ENCODE data around the gene CAB39.

The CAB39 gene

GRCh38 chr2:230811508-230811907, 98.9 kb downstream of the CAB39 start:
- in situ Hi-C loops (cut with MboI; ENCODE audit: low sequenced_read_pairs): no loop called here

GRCh38 chr2:230812033-230812432, 99.4 kb downstream of the CAB39 start:
- in situ Hi-C loops (cut with MboI; ENCODE audit: low sequenced_read_pairs): no loop called here

GRCh38 chr2:230814616-230815015, 102.0 kb downstream of the CAB39 start:
- in situ Hi-C loops (cut with MboI; ENCODE audit: low sequenced_read_pairs): no loop called here

- in situ Hi-C loops (cut with MboI; ENCODE audit: low sequenced_read_pairs): no loop called here
These were observed 102.4 kb downstream of the CAB39 start for GRCh38 chr2:230815088-230815487.

- in situ Hi-C loops (cut with MboI; ENCODE audit: low sequenced_read_pairs): no loop called here
These were observed 104.1 kb downstream of the CAB39 start for GRCh38 chr2:230816735-230817134.

DNA sequence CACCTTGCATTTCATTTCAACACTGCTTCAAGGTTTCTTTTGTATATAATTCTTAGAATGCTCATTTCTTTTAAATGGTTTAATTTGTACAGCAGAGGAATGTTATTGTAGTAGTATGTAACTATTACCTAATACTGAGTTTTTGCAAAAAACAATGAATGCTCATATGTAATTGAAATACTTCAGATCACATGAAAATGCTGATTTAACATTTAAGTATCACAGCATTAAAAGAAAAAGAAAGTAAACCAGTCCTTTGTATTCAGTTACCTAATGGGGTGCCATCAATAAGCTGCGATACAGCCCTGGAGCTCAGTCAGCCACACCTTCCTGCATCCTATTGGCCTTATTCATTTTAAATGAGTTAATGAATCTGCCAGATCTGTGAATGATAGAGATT, 106.8 kb downstream of the CAB39 start:
- in situ Hi-C loops (cut with MboI; ENCODE audit: low sequenced_read_pairs): no loop called here

GRCh38 chr2:230821261-230821990, 108.8 kb downstream of the CAB39 start:
- in situ Hi-C loops (cut with MboI; ENCODE audit: low sequenced_read_pairs): no loop called here

DNA sequence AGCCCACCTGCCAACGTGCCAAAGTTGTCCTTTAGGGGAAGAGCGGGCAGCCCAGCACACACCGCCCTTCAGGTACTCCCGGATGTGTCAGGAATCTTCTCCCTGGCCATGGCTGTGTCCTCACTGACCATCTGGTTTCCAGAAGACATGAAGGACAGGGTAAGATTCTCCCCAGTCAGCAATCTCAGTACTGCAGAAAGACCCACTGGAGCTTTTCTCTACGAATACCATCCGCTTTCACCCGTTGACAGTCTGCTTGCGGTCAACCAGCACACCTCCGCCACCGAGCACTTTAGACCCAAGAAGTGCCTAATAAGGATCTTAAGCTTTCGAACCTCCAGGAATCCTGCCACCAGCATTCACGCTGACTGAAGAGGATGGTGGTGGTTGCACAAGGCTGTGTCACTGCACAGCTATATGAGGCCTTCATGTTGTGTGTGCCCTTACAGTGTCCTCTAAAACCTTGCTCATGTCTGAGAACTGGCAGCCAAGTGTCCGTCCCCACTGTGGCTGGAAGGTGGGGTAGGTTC, 109.4 kb downstream of the CAB39 start:
- in situ Hi-C loops (cut with MboI; ENCODE audit: low sequenced_read_pairs): no loop called here

- in situ Hi-C loops (cut with MboI; ENCODE audit: low sequenced_read_pairs): no loop called here
These were observed 110.8 kb downstream of the CAB39 start for GRCh38 chr2:230823264-230823964.

- in situ Hi-C loops (cut with MboI; ENCODE audit: low sequenced_read_pairs): no loop called here
These were observed 111.8 kb downstream of the CAB39 start for GRCh38 chr2:230824406-230824978.

DNA sequence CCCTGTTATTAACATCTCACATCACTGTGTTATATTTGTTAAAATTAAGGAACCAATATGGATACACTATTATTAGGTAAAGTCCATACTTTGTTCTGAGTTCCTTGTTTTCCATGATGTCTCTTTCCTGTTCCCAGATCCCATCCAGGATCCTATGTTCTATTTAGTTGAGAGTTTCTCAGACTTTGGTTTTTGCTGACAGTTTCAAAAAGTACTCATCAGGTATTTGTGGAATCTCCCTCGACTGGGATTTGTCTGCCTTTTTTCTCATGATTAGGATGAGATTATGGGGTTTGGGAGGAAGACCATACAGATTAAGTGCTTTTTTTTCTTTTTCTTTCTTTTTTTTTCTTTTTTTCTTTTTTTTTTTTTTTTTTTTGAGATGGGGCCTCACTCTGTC, 112.7 kb downstream of the CAB39 start:
- in situ Hi-C loops (cut with MboI; ENCODE audit: low sequenced_read_pairs): no loop called here

DNA sequence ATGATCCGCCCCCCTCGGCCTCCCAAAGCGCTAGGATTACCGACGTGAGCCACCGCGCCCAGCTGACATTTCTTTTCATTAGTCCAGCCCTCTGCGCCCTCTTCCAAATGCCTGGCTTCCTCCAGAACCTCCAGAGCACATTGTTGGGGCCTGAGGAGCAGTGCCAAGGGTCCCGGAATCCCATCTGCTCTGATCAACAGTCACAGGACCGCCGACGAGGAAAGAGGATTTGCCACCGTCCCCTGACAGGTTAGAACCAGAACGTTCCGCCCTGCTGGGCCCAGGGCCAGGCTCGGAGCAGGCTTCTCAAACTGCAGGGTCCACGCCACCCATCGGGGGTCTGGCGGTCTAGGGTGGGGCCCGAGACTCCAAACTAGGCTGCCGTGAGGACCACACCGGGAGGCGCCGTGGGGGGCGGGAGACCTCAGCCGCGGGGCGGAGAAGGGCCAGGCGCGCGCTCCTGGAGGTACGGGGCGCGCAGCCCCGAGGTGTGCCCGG, 115.2 kb downstream of the CAB39 start:
- in situ Hi-C loops (cut with MboI; ENCODE audit: low sequenced_read_pairs): no loop called here

- in situ Hi-C loops (cut with MboI; ENCODE audit: low sequenced_read_pairs): no loop called here
These were observed 115.8 kb downstream of the CAB39 start for GRCh38 chr2:230828272-230828961.

- in situ Hi-C loops (cut with MboI; ENCODE audit: low sequenced_read_pairs): no loop called here
These were observed 116.7 kb downstream of the CAB39 start for GRCh38 chr2:230829293-230829692.

GRCh38 chr2:230829959-230830358, 117.3 kb downstream of the CAB39 start:
- in situ Hi-C loops (cut with MboI; ENCODE audit: low sequenced_read_pairs): no loop called here

DNA sequence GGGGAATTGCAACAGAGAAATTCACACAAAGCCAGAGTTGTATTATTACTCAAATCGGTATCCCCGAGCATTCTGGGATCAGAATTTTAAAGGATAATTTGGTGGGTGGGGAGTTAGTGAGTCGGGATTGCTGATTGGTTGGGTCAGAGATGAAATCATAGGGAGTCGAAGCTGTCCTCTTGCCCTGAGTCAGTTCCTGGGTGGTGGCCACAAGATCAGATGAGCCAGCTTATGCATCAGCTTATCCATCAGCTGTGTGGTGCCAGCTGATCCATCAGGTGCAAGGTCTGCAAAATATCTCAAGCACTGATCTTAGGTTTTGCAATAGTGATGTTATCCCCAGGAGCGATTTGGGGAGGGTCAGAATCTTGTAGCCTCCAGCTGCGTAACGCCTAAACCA, 117.8 kb downstream of the CAB39 start:
- in situ Hi-C loops (cut with MboI; ENCODE audit: low sequenced_read_pairs): no loop called here

DNA sequence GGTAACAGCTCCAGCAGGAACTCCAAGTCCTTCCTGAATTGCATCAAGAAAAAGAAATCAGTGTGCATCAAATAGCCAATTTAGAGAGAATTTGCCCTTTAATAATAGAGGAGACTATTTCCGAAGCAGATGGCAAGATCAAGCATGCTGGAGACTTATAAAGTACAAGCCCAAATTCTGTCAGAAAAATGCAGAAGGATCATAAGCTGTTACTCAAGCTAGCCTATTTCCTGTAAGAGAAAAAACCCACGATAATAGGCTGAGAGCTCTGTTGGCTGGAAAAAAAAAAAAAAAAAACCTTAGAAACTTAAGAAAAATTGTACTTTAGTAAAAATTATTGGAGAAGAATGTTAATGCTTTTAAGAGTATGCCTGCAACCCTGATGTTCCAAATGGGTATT, 127.7 kb downstream of the CAB39 start:
- in situ Hi-C loops (cut with MboI; ENCODE audit: low sequenced_read_pairs): no loop called here

DNA sequence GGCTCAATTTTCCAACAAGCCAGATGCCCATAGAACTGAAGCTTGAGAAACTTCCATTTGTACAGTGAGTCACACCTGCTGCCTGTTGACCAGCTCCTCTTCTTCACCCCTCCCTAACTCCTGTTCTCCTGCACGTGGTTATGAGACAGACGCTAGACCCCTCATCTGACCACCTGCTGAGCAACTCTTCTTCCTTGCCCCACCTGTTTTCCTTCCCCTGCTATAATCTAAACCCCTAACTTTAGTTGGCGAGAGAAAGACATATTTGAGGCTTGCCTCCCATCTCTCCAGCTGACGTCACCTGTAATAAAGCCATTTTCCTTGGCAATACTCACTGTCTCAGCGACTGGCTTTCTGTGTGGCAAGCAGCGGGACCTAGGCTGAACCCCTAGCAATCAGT, 129.8 kb downstream of the CAB39 start:
- in situ Hi-C loops (cut with MboI; ENCODE audit: low sequenced_read_pairs): no loop called here

DNA sequence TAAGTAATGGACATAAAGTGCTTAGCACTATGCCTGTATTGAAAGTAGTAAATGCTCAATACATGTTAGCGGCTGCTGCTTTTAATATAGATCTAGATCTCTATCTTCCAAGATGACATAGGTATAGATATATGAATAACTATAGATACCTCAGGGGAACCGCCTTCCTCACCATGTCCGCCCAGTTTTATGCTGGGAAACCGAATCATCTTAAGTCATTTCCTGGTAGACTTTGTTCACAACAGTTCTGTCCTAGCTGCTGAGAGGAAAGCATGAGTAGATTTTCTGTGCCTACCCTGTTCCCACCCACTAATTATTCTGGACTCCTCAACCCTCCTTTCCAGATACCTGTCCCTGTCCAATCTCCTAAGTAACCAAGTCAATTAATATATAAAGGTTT, 130.5 kb downstream of the CAB39 start:
- in situ Hi-C loops (cut with MboI; ENCODE audit: low sequenced_read_pairs): no loop called here

GRCh38 chr2:230846360-230846759, 133.7 kb downstream of the CAB39 start:
- in situ Hi-C loops (cut with MboI; ENCODE audit: low sequenced_read_pairs): no loop called here

DNA sequence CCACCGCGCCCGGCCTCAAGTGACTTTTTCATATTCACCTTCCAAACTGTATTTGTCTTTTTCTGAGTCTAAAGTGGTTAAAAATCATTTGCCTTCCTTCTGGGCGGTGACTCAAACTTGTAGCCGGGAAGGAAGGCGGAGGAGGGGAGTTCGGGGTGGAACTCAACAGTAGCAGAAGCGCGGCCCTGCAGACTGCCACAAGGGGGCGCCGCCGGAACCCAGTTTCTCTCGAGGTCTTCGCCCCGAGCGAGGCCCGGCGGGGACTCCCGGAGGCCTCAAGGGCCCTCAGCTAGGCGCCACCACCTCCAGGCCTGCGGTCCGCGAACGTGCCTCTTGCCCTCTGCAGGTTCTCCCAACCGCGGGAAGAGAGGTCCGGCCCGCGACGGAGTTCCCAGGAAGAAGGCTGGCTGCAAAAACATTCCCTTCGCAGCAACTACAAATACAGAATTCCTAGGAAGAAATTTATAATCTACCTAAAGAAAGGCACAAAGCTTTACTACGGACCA, 135.3 kb downstream of the CAB39 start:
- in situ Hi-C loops (cut with MboI; ENCODE audit: low sequenced_read_pairs): no loop called here
